ENCODE results near the gene KLHL24.
A peak's percentile ranks its signal among the peaks of the same experiment; 100 is the strongest.
"Not testable (repeated sequence)": the region's sequence is repeated elsewhere in the genome, so short reads cannot be mapped to it uniquely, and the experiment has no call there.

The KLHL24 gene

GRCh38 chr3:183697610-183698317, 62.3 kb downstream of the KLHL24 start, which contains the start of gene YEATS2:
Gene YEATS2, plus strand, starts transcription at chr3:183697797. Its CDS starts 17,366 bp downstream, at chr3:183715163.
- DNase-seq: peak; percentile 73

- DNase-seq: no peak
Observed at GRCh38 chr3:183698318-183698751, 62.9 kb downstream of the KLHL24 start.

GRCh38 chr3:183698756-183699155, 63.3 kb downstream of the KLHL24 start:
- peak; percentile 6 for DNase-seq

- no peak for DNase-seq
Observed at GRCh38 chr3:183699238-183699947, 64.0 kb downstream of the KLHL24 start.

GRCh38 chr3:183701744-183702143, 66.3 kb downstream of the KLHL24 start:
- no peak for DNase-seq

- DNase-seq: not testable (repeated sequence)
Observed at GRCh38 chr3:183703892-183704291, 68.5 kb downstream of the KLHL24 start.

GRCh38 chr3:183710231-183710630, 74.8 kb downstream of the KLHL24 start:
- no peak for DNase-seq

- no peak for DNase-seq
Observed at GRCh38 chr3:183711516-183711915, 76.1 kb downstream of the KLHL24 start.

GRCh38 chr3:183714622-183715021, 79.2 kb downstream of the KLHL24 start:
- DNase-seq: no peak

- no peak for DNase-seq
Observed at GRCh38 chr3:183718012-183718411, 82.6 kb downstream of the KLHL24 start.

- no peak for DNase-seq
Observed at GRCh38 chr3:183725387-183725786, 90.0 kb downstream of the KLHL24 start.

GRCh38 chr3:183728204-183728603, 92.8 kb downstream of the KLHL24 start:
- no peak for DNase-seq

GRCh38 chr3:183730361-183730760, 94.9 kb downstream of the KLHL24 start:
- DNase-seq: no peak

- no peak for DNase-seq
Observed at GRCh38 chr3:183731611-183732010, 96.2 kb downstream of the KLHL24 start.

GRCh38 chr3:183733553-183733952, 98.1 kb downstream of the KLHL24 start:
- DNase-seq: no peak

Measured in CD4-positive, alpha-beta T cell treated with Interleukin-6 for 4 hours (primary cell).